H1 (cell line): Measurements from ENCODE around the gene NCAPG2. TPM values are rescaled to one million over a fixed set of nuclear protein-coding genes. Genes with fewer than 3 reads are reported as not detected.

Source experiments
- CTCF ChIA-PET: fragments of 300-600 bp; sonication (Branson Sonifier 250); formaldehyde crosslinking; loops from one replicate; lab custom pipeline; 2021; ENCODE audit not compliant: partially characterized antibody; lab: Charles Lee
- POLR2A ChIA-PET: fragments of 300-600 bp; sonication (Branson Sonifier 250); formaldehyde crosslinking; loops from one replicate; lab custom pipeline; 2021; ENCODE audit warnings: inconsistent platforms; ENCODE audit not compliant: partially characterized antibody; lab: Charles Lee
- DNase-seq, 2 experiments: peaks; one replicate each; pipeline versions ENCODE4 v3.0.0 to v3.0.0-alpha.2; 2010 to 2022; ENCODE audit warnings: low spot score in 2 of 2, low read depth in 1 of 2, mixed read lengths in 1 of 2
- FAIRE-seq: peaks from 2 replicates; lab custom pipeline; 2011; peaks lifted over from hg19 to GRCh38; lab: Jason Lieb, UNC
- H2AFZ ChIP-seq: 2 replicates; pipeline ENCODE4 v1.8.1; 2012; ENCODE audit warnings: low read length, inconsistent platforms
- H2AK5ac ChIP-seq: 2 replicates; pipeline ENCODE4 v1.6.1; 2013; ENCODE audit warnings: low read depth, low read length
- H2BK120ac ChIP-seq: replicated peaks from 2 replicates; pipeline ENCODE3; 2013; ENCODE audit warnings: low read depth, low read length, inconsistent platforms
- H2BK12ac ChIP-seq: 2 replicates; pipeline ENCODE4 v1.6.1; 2013; ENCODE audit warnings: low read depth, low read length
- H2BK15ac ChIP-seq: 2 replicates; pipeline ENCODE4 v1.6.1; 2013; ENCODE audit warnings: low read length
- H2BK20ac ChIP-seq: 2 replicates; pipeline ENCODE4 v1.6.1; 2013; ENCODE audit warnings: low read length
- H2BK5ac ChIP-seq: 2 replicates; pipeline ENCODE4 v1.6.1; 2013; ENCODE audit warnings: low read depth, low read length
- H3K14ac ChIP-seq: 2 replicates; pipeline ENCODE4 v1.6.1; 2013; ENCODE audit warnings: inconsistent platforms; ENCODE audit not compliant: insufficient read length
- H3K18ac ChIP-seq: 2 replicates; pipeline ENCODE4 v1.6.1; 2013; ENCODE audit warnings: low read length; ENCODE audit errors: extremely low read depth
- H3K23ac ChIP-seq: 2 replicates; pipeline ENCODE4 v1.6.1; 2013; ENCODE audit warnings: inconsistent platforms; ENCODE audit not compliant: insufficient read length
- H3K23me2 ChIP-seq: 2 replicates; pipeline ENCODE4 v1.6.1; 2013; ENCODE audit warnings: low read depth, low read length
- H3K27ac ChIP-seq: 2 replicates; pipeline ENCODE4 v1.6.1; 2011; ENCODE audit warnings: low read depth, low read length, inconsistent platforms
- H3K27me3 ChIP-seq, 4 experiments: replicated peaks in 1 of 4; 1 replicate in 1 of 4; 2 replicates in 3 of 4; pipeline versions ENCODE4 v1.6.1 to v1.8.1; 2011 to 2013; ENCODE audit warnings: low read length in 3 of 4, mild to moderate bottlenecking in 3 of 4, inconsistent platforms in 2 of 4, mixed read lengths in 2 of 4, moderate library complexity in 1 of 4; ENCODE audit not compliant: control insufficient read depth in 3 of 4, insufficient read depth in 3 of 4; ENCODE audit errors: extremely low read depth in 1 of 4
- H3K36me3 ChIP-seq, 4 experiments: 2 replicates each; pipeline versions ENCODE4 v1.6.1 to v1.8.1; 2011 to 2013; ENCODE audit warnings: mild to moderate bottlenecking in 4 of 4, low read length in 3 of 4, moderate library complexity in 2 of 4, control low read depth in 1 of 4, inconsistent platforms in 1 of 4; ENCODE audit not compliant: insufficient read depth in 4 of 4, control insufficient read depth in 2 of 4
- H3K4ac ChIP-seq: replicated peaks from 2 replicates; pipeline ENCODE3; 2013; ENCODE audit warnings: low read length, low read depth, mixed read lengths, inconsistent platforms; ENCODE audit not compliant: insufficient read length
- H3K4me1 ChIP-seq, 4 experiments: replicated peaks in 1 of 4; 1 replicate in 1 of 4; 2 replicates in 3 of 4; pipeline versions ENCODE4 v1.6.1 to v1.8.1; 2011 to 2013; ENCODE audit warnings: low read length in 3 of 4, inconsistent platforms in 2 of 4, mixed read lengths in 1 of 4; ENCODE audit not compliant: insufficient read depth in 4 of 4, control insufficient read depth in 3 of 4
- H3K4me2 ChIP-seq, 2 experiments: 2 replicates each; pipeline versions ENCODE4 v1.6.1 to v1.8.1; 2011 to 2013; ENCODE audit warnings: low read depth in 2 of 2, low read length in 2 of 2, control low read depth in 1 of 2, inconsistent platforms in 1 of 2, mild to moderate bottlenecking in 1 of 2; ENCODE audit not compliant: insufficient read depth in 1 of 2
- H3K4me3 ChIP-seq, 4 experiments: fragments of 200-600, 300-600 bp in 1 of 4; sonication (generic), shearing (Covaris generic), sonication (Bioruptor Twin) in 1 of 4; 2 replicates each; pipeline versions ENCODE4 v1.5.1 to v1.8.1; 2011 to 2016; ENCODE audit warnings: low read length in 4 of 4, low read depth in 3 of 4, control low read depth in 2 of 4, inconsistent platforms in 2 of 4, mild to moderate bottlenecking in 2 of 4, mixed read lengths in 1 of 4, moderate library complexity in 1 of 4; ENCODE audit not compliant: insufficient read depth in 2 of 4; ENCODE audit errors: extremely low read depth in 1 of 4
- H3K56ac ChIP-seq: replicated peaks from 2 replicates; pipeline ENCODE3; 2013; ENCODE audit warnings: low read depth, mild to moderate bottlenecking, mixed read lengths, low read length, inconsistent platforms; ENCODE audit not compliant: insufficient read length
- H3K79me1 ChIP-seq: 2 replicates; pipeline ENCODE4 v1.6.1; 2013; ENCODE audit warnings: low read depth, low read length, control low read depth
- H3K79me2 ChIP-seq, 2 experiments: 2 replicates each; pipeline versions ENCODE4 v1.6.1 to v1.8.1; 2012 to 2013; ENCODE audit warnings: low read length in 2 of 2, mild to moderate bottlenecking in 2 of 2, inconsistent platforms in 1 of 2; ENCODE audit not compliant: insufficient read depth in 2 of 2, control insufficient read depth in 1 of 2
- H3K9ac ChIP-seq, 4 experiments: replicated peaks in 1 of 4; 1 replicate in 1 of 4; 2 replicates in 3 of 4; pipeline versions ENCODE4 v1.6.1 to v1.8.1; 2011 to 2013; ENCODE audit warnings: low read depth in 3 of 4, low read length in 3 of 4, control low read depth in 2 of 4, mild to moderate bottlenecking in 2 of 4, moderate library complexity in 2 of 4, inconsistent platforms in 1 of 4; ENCODE audit errors: extremely low read depth in 1 of 4
- H3K9me3 ChIP-seq, 2 experiments: 2 replicates each; pipeline versions ENCODE4 v1.6.1 to v1.8.1; 2012 to 2013; ENCODE audit warnings: mild to moderate bottlenecking in 2 of 2, moderate library complexity in 2 of 2, control low read depth in 1 of 2, inconsistent platforms in 1 of 2, low read depth in 1 of 2, low read length in 1 of 2, mixed read lengths in 1 of 2; ENCODE audit not compliant: insufficient read depth in 2 of 2
- H4K20me1 ChIP-seq, 2 experiments: replicated peaks in 1 of 2; 2 replicates each; pipeline versions ENCODE3 to v1.8.1; 2011 to 2013; ENCODE audit warnings: inconsistent platforms in 2 of 2, low read length in 2 of 2, mild to moderate bottlenecking in 1 of 2; ENCODE audit not compliant: insufficient read depth in 2 of 2, control insufficient read depth in 1 of 2
- H4K5ac ChIP-seq: 2 replicates; pipeline ENCODE4 v1.6.1; 2013; ENCODE audit warnings: low read length, low read depth, mixed read lengths, inconsistent platforms; ENCODE audit not compliant: insufficient read length
- H4K8ac ChIP-seq: 2 replicates; pipeline ENCODE4 v1.8.0; 2013; ENCODE audit warnings: mild to moderate bottlenecking, moderate library complexity, low read length, inconsistent platforms; ENCODE audit not compliant: insufficient read depth; ENCODE audit errors: extremely low read depth
- H4K91ac ChIP-seq: replicated peaks from 2 replicates; pipeline ENCODE3; 2013; ENCODE audit warnings: low read length, mixed read lengths, inconsistent platforms; ENCODE audit not compliant: insufficient read length
- ATF2 ChIP-seq: IDR thresholded peaks from 2 replicates; pipeline ENCODE4 v1.6.1; 2012; ENCODE audit warnings: low read length, inconsistent platforms
- CEBPB ChIP-seq: IDR thresholded peaks from 2 replicates; pipeline ENCODE4 v1.6.1; 2012; ENCODE audit warnings: low read depth, low read length
- CTBP2 ChIP-seq: IDR thresholded peaks from 2 replicates; pipeline ENCODE4 v1.7.0; 2011; ENCODE audit warnings: borderline replicate concordance, mild to moderate bottlenecking, moderate library complexity, mixed read lengths, low read length; ENCODE audit not compliant: insufficient read depth, insufficient read length
- EGR1 ChIP-seq: IDR thresholded peaks from 2 replicates; pipeline ENCODE4 v1.6.1; 2011; ENCODE audit warnings: low read depth, low read length, borderline replicate concordance
- HDAC2 ChIP-seq, 2 experiments: fragments of 300-600 bp in 1 of 2; sonication (generic) in 1 of 2; IDR thresholded peaks; 2 replicates each; pipeline ENCODE4 v1.6.1; 2011 to 2012; ENCODE audit warnings: low read depth in 2 of 2, low read length in 2 of 2, mild to moderate bottlenecking in 2 of 2, moderate library complexity in 2 of 2, borderline replicate concordance in 1 of 2, inconsistent platforms in 1 of 2
- KDM5A ChIP-seq: fragments of 200-600 bp; IDR thresholded peaks from 2 replicates; pipeline ENCODE4 v1.7.1; 2012; ENCODE audit warnings: mild to moderate bottlenecking, low read length, inconsistent platforms, mixed read lengths
- NANOG ChIP-seq: IDR thresholded peaks from 2 replicates; pipeline ENCODE4 v1.6.1; 2011; ENCODE audit warnings: low read length, low read depth, mild to moderate bottlenecking, inconsistent platforms; ENCODE audit not compliant: insufficient read depth, poor library complexity, severe bottlenecking
- POLR2A ChIP-seq, 2 experiments: IDR thresholded peaks; 1 replicate in 1 of 2; 2 replicates in 1 of 2; pipeline ENCODE4 v1.6.1; 2011; ENCODE audit warnings: low read depth in 2 of 2, low read length in 2 of 2, mild to moderate bottlenecking in 2 of 2; ENCODE audit errors: control extremely low read depth in 1 of 2
- SIRT6 ChIP-seq: IDR thresholded peaks from one replicate; pipeline ENCODE4 v1.7.1; 2012; ENCODE audit warnings: low read length, inconsistent platforms
- TAF1 ChIP-seq: IDR thresholded peaks from 2 replicates; pipeline ENCODE4 v1.6.1; 2011; ENCODE audit warnings: mild to moderate bottlenecking, low read depth, low read length
- TBP ChIP-seq: IDR thresholded peaks from 2 replicates; pipeline ENCODE4 v1.6.1; 2011; ENCODE audit warnings: low read depth, low read length, improper control_type of control experiment
- WGBS, 2 experiments: shearing (Covaris generic) in 1 of 2; methylation state at CpG; one replicate each; pipeline versions ENCODE4 v1.1.6 to v1.1.7; 2013 to 2015; ENCODE audit warnings: low lambda C conversion rate in 2 of 2, mixed read lengths in 2 of 2, inconsistent platforms in 1 of 2, low coverage in 1 of 2, missing lambda C conversion rate in 1 of 2; ENCODE audit not compliant: insufficient replicate concordance in 2 of 2, insufficient coverage in 1 of 2, insufficient read length in 1 of 2; ENCODE audit errors: extremely low coverage in 1 of 2, missing lambda C conversion rate in 1 of 2; 5-methylcytosine and 5-hydroxymethylcytosine counted together
- polyA plus RNA-seq, 7 experiments: library from polyadenylated mRNA; depleted of rRNA in 3 of 7; stranded (reverse) in 5 of 7; unstranded in 2 of 7; fragments of >200 nt in 5 of 7; fragments of 200-250 nt in 2 of 7; gene quantifications; 1 replicate in 5 of 7; 2 replicates in 1 of 7; 4 replicates in 1 of 7; pipeline versions ENCODE4 v1.2.1 to v1.2.3, GENCODE V29; 2011 to 2013; ENCODE audit warnings: missing spikeins in 2 of 7, mixed read lengths in 2 of 7
- total RNA-seq: library from RNA; stranded (reverse); fragmentation: NEBNext Ultra II Directional; extraction: Animal tissue kit (Norgen Biotek cat#: 25700); gene quantifications from 2 replicates; pipeline ENCODE4 v1.2.1, GENCODE V29; 2021

NCAPG2 gene
- total and polyA plus RNA-seq, 2 of the 8 experiments (the other 6 are each of a cell fraction or from before 2014, with no cell fraction given), result 49.9 to 119 TPM

- H3K9ac ChIP-seq, result no peak overlapping the region
- H3K4me3 ChIP-seq, result no peak overlapping the region
- no peak overlapping the region for H2BK15ac ChIP-seq
- H3K4me2 ChIP-seq, result no peak overlapping the region
- no peak overlapping the region for H2BK120ac ChIP-seq
- H3K18ac ChIP-seq, result no peak overlapping the region
- ChIA-PET POLR2A (no interaction called here), CTCF (interaction anchor here (0.6 to 1.8 kb wide), 5 partner anchors 12 to 1611 kb away, joined by 3 to 5 read pairs (median 4); no protein-coding TSS in a partner anchor)
- no peak overlapping the region for H4K8ac ChIP-seq
- no peak overlapping the region for H2BK12ac ChIP-seq
- H3K23me2 ChIP-seq, result no peaks in the 10 kb centered on the region
- H3K4ac ChIP-seq, result no peak overlapping the region
- DNase-seq, result peak in 1 of 2 experiments; percentile 31
- H4K20me1 ChIP-seq, result no peaks in the 10 kb centered on the region
- WGBS, 2 experiments, result 88% methylated on average over 4 of the region's 4 CpGs; no CpG with 5 or more reads in 1 of the 2 experiments
- H3K27me3 ChIP-seq, result no peaks in the 10 kb centered on the region
- peaks cover 0 to 7% (median 0%) of the 10 kb centered on the region in 4 experiments; a peak in 1 of 7 replicates for H3K4me1 ChIP-seq
- no peak overlapping the region for H3K14ac ChIP-seq
- H4K5ac ChIP-seq, result no peak overlapping the region
- H2AK5ac ChIP-seq, result no peak overlapping the region
- H3K56ac ChIP-seq, result no peak overlapping the region
- H3K79me2 ChIP-seq, result no peaks in the 10 kb centered on the region; a peak in 1 of 4 replicates
- no peak overlapping the region for H2AFZ ChIP-seq
- no peak overlapping the region for H3K27ac ChIP-seq
- no peak overlapping the region for H2BK20ac ChIP-seq
- H2BK5ac ChIP-seq, result no peak overlapping the region
- no peaks in the 10 kb centered on the region for H3K36me3 ChIP-seq
- H4K91ac ChIP-seq, result no peak overlapping the region
- FAIRE-seq, result no peak
- no peaks in the 10 kb centered on the region for H3K9me3 ChIP-seq
- H3K23ac ChIP-seq, result no peak overlapping the region
- no peaks in the 10 kb centered on the region for H3K79me1 ChIP-seq
- TF ChIP-seq KDM5A, result no peak
- no peak for TF ChIP-seq ATF2
- no peak for TF ChIP-seq NANOG
- no peak for TF ChIP-seq HDAC2 (IDR thresholded peaks at IDR 0.05; ENCODE audit: borderline replicate concordance in 1 of 2, low read depth in 2 of 2, low read length in 2 of 2)
- TF ChIP-seq EGR1, result no peak
- no peak for TF ChIP-seq TAF1
- no peak for TF ChIP-seq SIRT6
- TF ChIP-seq TBP, result no peak
- no peak for TF ChIP-seq CTBP2
- no peak for TF ChIP-seq POLR2A (IDR thresholded peaks at IDR 0.05; ENCODE audit: control extremely low read depth in 1 of 2, low read depth in 2 of 2, low read length in 2 of 2)
- no peak for TF ChIP-seq CEBPB
These were observed 21.7 kb upstream of the NCAPG2 start for GRCh38 chr7:158726277-158726807.
